Adrenal gland (tissue), 5 donors: ENCODE results near the gene SERINC2.

ENCODE experiments used
- CTCF ChIP-seq, 6 experiments: fragments of 450-650 bp in 4 of 6; fragments of 200-600 bp in 2 of 6; sonication (generic) in 1 of 6; IDR thresholded peaks; 1 replicate in 5 of 6; 2 replicates in 1 of 6; pipeline versions ENCODE4 v1.5.1 to v1.8.0; 2016 to 2021; ENCODE audit warnings: antibody characterized with exemption in 6 of 6, mild to moderate bottlenecking in 2 of 6, moderate library complexity in 1 of 6
- POLR2A ChIP-seq, 2 donors: fragments of 450-650 bp; IDR thresholded peaks; one replicate each; pipeline ENCODE4 v1.6.1; 2017; ENCODE audit warnings: antibody characterized with exemption in 2 of 2, mild to moderate bottlenecking in 2 of 2, moderate library complexity in 1 of 2
- donor health status: DM: no; HTN: no; CAD: no.

- TF ChIP-seq CTCF (IDR thresholded peaks at IDR 0.05) (no peak), POLR2A (IDR thresholded peaks at IDR 0.05) (no peak)
Measured at GRCh38 chr1:31423418-31423947, 10.5 kb downstream of the SERINC2 start.
